GM19240 (cell line): Measurements from ENCODE around the gene ZNF669.

Source experiments
- DNase-seq: peaks from one replicate; pipeline ENCODE4 v3.0.0; 2011; ENCODE audit warnings: low spot score; ENCODE audit not compliant: insufficient read length

Gene ZNF669

DNA sequence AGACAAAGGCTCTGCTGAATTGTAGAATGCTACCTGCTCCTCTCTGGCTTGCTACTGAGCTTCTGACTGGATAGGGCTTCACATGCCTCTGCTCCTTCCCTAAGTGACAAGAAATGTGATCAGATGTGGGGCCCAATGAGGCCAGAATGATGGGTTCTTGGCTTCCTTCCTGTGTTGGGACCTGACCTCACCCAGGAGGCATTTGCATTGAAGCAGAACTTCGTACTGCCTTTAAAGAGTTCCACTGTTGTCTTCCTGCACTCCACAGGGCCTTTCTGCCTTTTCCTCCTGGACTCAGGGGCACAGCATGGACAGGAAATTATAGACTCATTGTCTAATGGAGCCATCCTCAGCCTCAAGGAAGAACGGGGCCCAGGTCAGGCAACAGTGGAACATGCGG lies 39.9 kb downstream of the ZNF669 start:
- no peak for DNase-seq

DNA sequence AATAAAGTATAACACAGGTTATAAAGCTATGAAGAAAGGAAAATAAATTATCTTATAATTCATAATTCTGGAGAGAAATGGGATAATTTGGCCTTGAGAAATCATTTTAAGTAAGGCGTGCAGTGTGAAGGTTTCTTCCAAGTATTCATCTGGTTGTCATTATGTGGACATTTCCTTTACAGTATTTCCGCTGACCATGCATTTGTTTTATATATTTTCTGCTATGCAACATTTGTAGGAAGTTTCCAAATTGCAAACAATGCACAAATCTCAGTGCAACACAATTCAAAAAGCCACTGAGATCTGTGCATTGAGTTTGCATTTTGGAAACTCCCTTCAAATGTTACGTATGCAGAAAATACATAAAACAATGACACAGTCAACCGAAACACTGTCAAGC lies 43.4 kb downstream of the ZNF669 start:
- no peak for DNase-seq

DNA sequence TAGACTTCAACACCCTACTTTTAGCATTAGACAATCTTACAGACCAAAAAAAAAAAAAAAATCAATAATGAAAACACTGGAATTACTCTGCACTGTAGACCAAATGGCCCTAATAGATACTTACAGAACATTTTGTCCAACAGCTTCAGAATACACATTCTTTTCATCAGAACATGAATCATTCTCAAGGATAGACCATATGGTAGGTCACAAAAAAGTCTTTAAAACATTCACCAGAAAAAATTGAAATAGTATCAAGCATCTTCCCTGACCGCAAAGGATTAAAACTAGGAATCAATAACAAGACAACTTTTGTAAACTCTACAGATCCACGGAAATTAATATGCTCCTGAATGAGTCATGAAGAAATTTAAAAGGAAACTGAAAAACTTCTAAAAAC lies 48.1 kb downstream of the ZNF669 start:
- no peak for DNase-seq

DNA sequence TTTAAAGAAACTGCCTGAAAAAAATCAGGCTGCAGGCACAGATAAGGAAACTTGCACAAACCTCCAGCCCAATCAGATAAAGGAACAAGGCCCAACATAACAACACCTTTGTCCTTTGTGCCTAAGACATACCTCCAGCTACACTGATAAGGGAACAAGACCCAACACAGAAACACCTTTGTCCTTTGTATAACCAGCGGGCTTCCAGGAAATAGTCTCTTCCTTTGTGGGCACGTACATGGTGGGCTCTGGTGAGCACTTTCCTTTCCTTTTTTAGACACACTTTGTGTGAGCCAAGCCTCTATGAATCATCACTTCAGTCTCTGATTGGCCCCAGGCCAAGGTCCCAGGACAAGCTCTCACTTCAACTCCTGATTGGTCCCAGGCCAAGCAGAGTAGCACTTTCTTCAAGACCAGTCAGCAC lies 49.2 kb downstream of the ZNF669 start:
- DNase-seq, result no peak
